HG03432 (cell line): Measurements from ENCODE around the gene ARID4B.
"Not testable (repeated sequence)": the region's sequence is repeated elsewhere in the genome, so short reads cannot be mapped to it uniquely, and the experiment has no call there.

Source experiments
- ATAC-seq: cut with Tn5 transposase; IDR thresholded peaks from one replicate; pipeline ENCODE4 v1.9.1; 2021; ENCODE audit warnings: mild to moderate bottlenecking, moderate library complexity; ENCODE audit not compliant: unreplicated experiment

Gene ARID4B

GRCh38 chr1:235227414-235227813, 100.6 kb downstream of the ARID4B start:
- ATAC-seq, result no peak

DNA sequence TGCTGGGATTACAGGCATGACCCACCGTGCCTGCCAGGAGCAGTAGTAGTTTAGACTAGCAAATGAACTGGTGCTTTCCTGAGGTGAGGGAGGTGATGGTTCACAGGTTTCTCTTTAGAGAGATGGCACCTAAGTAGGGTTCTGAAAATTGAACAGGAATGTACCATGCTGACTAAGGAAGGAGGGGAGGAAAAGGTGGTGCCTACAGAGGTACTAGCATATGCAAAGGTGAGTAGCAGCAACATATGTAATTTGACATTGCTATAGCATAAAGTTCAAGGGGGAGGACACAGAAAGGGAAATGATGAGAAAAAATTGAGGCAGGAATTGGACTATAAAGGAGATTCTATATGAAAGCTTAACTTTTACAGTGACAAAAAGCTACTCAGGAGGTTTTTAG, 101.0 kb downstream of the ARID4B start:
- ATAC-seq, result no peak

GRCh38 chr1:235225299-235225698, 102.7 kb downstream of the ARID4B start:
- ATAC-seq, result no peak

DNA sequence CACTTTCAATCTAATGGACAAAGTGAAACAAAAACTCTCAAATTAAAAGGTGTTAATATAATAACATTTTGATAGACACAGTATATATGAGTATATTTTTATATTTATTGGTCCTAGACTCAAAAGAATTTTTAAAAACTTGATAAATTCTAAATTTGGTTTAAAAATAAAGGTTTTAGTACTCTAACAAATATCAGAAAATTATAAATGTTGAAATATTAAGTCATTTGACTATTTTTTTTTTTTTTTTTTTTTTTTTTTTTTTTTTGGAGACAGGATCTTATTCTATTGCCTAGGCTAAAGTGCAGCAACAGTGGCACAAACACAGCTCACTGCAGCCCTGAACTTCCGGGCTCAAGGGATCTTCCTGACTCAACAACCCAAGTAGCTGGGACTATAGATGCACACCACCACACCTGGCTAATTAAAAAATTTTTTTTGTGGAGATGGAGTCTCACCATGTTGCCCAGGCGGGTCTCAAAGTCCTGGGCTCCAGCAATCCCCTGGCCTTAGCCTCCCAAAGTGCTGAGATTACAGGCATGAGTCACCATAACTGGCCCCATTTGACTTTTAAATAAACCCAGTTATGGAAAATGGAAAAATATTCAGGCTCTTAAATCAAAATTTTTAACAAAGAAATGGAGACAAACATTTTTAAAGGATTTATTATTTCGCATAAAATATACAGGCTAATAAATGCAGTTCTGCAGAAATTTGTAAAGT, 106.2 kb downstream of the ARID4B start:
- ATAC-seq, result no peak

- ATAC-seq, result no peak
Observed at GRCh38 chr1:235215453-235215852, 112.5 kb downstream of the ARID4B start.

- not testable (repeated sequence) for ATAC-seq
Observed at GRCh38 chr1:235214962-235215361, 113.0 kb downstream of the ARID4B start.

DNA sequence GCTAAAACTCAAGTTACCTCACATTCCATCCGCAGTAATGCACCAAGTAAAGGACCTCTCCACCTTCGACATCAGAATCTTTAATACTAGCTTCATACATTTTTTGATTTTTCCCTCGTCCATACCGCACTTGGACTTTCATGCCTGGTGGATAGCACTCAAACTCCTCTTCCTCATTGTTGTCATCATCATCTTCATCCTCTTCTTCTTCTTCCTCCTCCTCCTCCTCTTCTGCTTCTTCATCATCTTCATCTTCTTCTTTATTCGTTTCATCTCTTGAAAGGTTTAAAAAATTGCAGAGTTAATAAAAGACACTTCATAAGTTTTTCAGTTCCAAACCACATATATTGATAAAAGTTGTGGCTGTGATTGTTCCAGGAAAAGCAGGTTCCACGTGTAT, 114.2 kb downstream of the ARID4B start:
- ATAC-seq, result no peak

DNA sequence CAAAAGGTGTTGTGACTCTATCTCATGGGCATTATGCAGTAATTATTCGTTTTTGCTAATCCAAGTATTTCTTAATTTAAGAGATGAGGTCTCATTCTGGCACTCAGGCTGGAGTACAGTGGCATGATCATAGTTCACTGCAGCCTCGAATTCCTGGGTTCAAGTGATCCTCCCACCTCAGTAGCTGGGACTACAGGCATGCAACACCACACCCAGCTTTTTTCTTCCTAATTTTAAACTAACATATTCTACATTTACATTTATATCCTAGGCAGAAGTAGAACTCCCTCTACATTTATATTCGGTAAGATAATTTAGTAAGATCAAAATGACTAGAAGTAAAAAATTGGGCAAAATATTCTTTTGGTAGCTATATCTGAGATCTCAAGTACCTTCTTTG, 116.5 kb downstream of the ARID4B start:
- no peak for ATAC-seq

GRCh38 chr1:235207209-235207565, 120.8 kb downstream of the ARID4B start:
- ATAC-seq, result no peak

- ATAC-seq, result no peak
Observed at GRCh38 chr1:235206533-235207208, 121.3 kb downstream of the ARID4B start.

- ATAC-seq, result no peak
Observed at GRCh38 chr1:235205687-235206086, 122.3 kb downstream of the ARID4B start.

DNA sequence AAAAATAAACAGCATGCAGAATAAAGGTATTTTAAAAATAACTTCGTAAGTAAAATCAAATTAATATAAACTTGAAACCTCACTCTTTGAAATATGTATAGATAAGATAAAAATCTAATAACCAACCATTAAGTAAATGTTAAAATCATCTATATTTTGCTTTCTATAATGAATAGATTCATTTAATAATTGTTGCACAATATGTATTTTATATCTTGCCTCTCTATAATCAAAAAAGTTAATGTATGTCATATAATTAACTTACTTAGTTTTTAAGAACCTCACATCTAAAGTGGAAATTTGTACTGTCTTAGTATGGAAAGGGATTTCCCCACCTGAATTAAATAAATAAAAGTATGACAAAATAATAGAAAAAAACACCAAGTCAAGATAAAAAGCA, 124.6 kb downstream of the ARID4B start:
- no peak for ATAC-seq

DNA sequence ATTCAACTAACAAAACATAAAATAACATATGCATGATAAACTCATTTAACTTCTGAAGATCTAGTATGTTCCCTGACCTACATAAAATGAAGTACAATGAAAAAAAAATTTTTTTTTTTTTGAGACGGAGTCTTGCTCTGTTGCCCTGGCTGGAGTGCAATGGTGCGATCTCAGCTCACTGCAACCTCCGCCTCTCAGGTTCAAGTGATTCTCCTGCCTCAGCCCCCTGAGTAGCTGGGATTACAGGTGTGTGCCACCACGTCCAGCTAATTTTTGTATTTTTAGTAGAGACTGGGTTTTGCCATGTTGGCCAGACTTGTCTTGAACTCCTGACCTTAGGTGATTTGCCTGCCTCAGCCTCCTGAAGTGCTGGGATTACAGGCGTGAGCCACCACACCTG, 125.5 kb downstream of the ARID4B start:
- not testable (repeated sequence) for ATAC-seq

- no peak for ATAC-seq
Observed at GRCh38 chr1:235199441-235199840, 128.5 kb downstream of the ARID4B start.

GRCh38 chr1:235190431-235190830, 137.5 kb downstream of the ARID4B start:
- ATAC-seq, result no peak

- no peak for ATAC-seq
Observed at GRCh38 chr1:235187316-235187715, 140.7 kb downstream of the ARID4B start.

DNA sequence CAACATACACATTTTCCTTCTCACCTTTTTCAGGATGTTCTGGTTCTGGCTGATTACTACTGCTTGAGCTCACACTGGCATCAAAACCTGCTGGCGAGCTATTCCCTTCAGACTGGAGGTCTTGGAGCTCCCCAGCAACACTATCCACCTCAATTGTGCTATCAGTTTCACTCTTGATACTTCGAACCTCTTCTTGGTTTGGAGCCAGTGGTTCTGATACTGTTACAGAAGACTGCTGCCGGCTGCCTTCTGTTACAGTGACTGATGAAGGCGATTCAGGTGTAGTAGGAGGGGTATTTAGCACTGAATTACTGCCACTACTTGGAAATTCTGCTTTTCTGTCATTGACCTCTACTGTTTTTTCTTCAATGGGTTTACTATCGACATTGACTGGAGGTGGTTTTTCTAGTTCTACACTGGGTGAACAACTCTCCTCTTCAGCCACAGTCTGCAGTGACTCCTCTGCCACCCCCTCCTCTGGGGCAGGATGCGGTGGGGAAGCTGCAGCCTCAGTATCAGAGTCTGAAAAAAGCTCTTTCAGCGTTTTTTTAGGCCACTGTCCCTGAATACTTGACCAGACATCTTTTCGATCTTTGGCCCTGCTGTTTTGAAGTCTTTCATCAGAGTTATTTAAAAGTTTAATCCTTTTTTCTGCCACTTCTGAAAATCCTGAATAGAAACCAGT, 146.3 kb downstream of the ARID4B start:
- ATAC-seq, result no peak

GRCh38 chr1:235180916-235181460, 147.0 kb downstream of the ARID4B start:
- no peak for ATAC-seq

DNA sequence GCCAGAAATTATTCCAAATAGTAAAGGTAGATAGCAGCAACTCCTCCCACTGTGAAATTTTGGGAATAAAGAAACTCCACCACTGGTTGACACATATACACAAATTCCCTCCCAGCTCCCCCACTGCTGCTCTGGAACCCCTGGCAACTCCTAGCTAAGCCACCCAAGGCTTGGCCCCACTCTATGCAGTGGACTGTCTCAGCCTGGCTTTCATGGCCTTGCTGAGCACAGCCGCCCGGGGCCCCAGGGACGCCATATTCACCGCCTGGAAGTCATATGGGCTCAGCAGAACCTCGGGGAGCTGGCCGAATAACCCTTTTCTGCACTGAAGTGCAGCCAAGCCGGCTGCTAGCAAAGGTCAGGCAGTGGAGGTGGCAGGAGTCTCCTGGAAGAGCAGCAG, 151.5 kb downstream of the ARID4B start:
- ATAC-seq, result no peak

DNA sequence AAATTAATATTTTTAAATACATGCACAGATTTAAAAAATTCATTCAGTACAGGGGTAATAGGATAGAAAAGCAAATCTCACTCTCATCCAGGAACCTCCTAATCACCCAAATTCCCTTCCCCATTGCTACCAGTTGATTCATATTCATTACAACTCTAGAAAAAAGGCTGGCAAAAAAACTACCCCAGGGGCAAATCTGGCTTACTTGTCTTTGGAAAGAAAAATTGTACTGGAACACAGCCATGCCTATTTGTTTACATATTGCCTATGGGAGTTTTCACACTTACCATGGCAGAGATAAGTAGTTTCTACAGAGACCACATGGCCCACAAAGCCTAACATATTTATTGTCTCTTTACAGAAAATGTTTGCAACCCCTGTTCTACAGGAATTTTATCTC, 158.0 kb downstream of the ARID4B start:
- ATAC-seq, result no peak

DNA sequence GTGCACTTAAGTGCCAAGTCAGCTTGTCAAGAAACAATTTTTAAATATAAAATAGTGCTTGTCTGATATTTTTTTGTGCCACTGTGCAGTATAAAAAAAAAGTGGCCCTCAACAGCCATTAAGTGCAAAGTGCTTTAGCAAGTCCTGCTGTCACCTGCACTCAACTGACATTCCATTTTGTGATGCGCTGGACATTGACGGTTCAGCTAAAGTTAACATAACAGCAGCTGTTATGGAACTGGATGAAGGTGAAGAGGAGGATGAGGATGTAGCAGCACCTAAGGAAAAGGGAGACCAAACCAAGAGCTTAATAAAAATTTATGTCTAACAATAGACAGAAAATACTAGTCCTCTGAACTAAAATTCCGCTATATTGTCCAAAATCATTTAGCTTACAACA, 159.6 kb downstream of the ARID4B start:
- ATAC-seq, result no peak
